Measurements from ENCODE around the gene NGDN.

- TF ChIP-seq CTCF (IDR thresholded peaks at IDR 0.05) (no peak), POLR2A (IDR thresholded peaks at IDR 0.05) (no peak)
These were observed 23.7 kb upstream of the NGDN start for GRCh38 chr14:23445773-23446172.

All from heart left ventricle (tissue), 13 donors.